NT2/D1 (cell line): ENCODE results near the gene DDB1.

Experiments used
- SUZ12 ChIP-seq: IDR thresholded peaks from 2 replicates; pipeline ENCODE4 v1.6.1; 2011; ENCODE audit not compliant: insufficient read length, insufficient read depth; ENCODE audit errors: extremely low read depth
- YY1 ChIP-seq: IDR thresholded peaks from 2 replicates; pipeline ENCODE4 v1.6.1; 2011; ENCODE audit not compliant: insufficient read length, insufficient read depth
- ZNF274 ChIP-seq: IDR thresholded peaks from 2 replicates; pipeline ENCODE4 v1.6.1; 2011; ENCODE audit warnings: mild to moderate bottlenecking, low read depth, low read length

DNA sequence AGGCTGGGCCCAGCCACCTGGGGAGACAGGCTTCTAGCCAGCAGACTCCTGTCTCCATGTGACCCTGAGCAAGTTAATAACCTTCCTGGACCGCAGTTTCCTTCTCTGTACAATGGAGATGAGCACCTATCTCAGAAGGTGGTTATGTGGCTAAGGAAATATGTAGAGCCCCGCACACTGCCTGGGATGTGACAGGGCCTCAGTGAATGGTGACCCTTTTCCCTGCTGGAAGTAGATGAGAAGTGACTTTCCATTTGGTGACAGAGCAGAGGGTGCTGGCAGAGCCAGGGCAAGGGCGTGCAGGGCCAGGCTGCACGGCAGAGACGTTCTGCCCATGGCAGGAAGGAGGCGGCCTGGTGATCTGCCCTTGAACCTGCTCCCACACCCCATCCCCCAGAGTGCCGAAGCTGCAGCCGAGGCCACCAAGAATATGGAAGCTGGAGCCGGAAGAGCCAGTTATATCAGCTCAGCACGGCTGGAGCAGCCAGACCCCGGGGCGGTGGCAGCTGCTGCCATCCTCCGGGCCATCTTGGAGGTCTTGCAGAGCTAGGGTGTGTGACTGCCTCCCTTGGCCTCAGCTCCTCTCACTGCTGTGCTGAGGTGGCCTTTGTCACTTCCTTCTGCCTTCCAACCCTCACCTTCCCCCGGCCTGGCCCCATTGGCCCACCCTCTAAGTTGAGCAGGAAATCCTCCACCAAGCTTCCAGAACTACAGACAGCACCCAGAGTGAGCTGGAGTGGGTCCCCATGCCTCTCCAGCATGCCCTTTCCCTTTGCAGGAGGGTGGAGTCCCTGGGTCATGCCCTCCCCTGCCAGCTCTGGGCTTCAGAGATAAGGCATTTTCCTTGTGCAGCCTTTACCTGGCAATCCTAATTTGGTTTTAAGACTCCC, 13.3 kb upstream of the DDB1 start:
- TF ChIP-seq ZNF274 (no peak), SUZ12 (no peak), YY1 (no peak)
